HEK293 (cell line): ENCODE measurements around the gene KCNK4.

ENCODE experiments used
- CTCF ChIP-seq: fragments of 450-650 bp; formaldehyde crosslinking; IDR thresholded peaks from 2 replicates; pipeline ENCODE4 v1.5.1; 2016; ENCODE audit warnings: missing biosample characterization, missing genetic modification characterization
- KLF10 ChIP-seq: fragments of 450-650 bp; IDR thresholded peaks from 2 replicates; pipeline ENCODE4 v1.5.1; 2018; ENCODE audit warnings: missing biosample characterization, mild to moderate bottlenecking, missing genetic modification characterization
- RBAK ChIP-seq: fragments of 450-650 bp; formaldehyde crosslinking; IDR thresholded peaks from 2 replicates; pipeline ENCODE4 v1.5.1; 2016; ENCODE audit warnings: missing biosample characterization, missing genetic modification characterization
- REST ChIP-seq: fragments of 450-650 bp; formaldehyde crosslinking; IDR thresholded peaks from 2 replicates; pipeline ENCODE4 v1.5.1; 2016; ENCODE audit warnings: missing biosample characterization, missing genetic modification characterization
- SCRT2 ChIP-seq: fragments of 450-650 bp; formaldehyde crosslinking; IDR thresholded peaks from 2 replicates; pipeline ENCODE4 v1.5.1; 2016; ENCODE audit warnings: missing biosample characterization, missing genetic modification characterization
- TCF7L2 ChIP-seq: IDR thresholded peaks from 2 replicates; pipeline ENCODE4 v1.6.1; 2011; ENCODE audit warnings: low read depth, mild to moderate bottlenecking, inconsistent platforms, low read length, moderate library complexity, borderline replicate concordance
- ZFP37 ChIP-seq: fragments of 450-650 bp; formaldehyde crosslinking; IDR thresholded peaks from 2 replicates; pipeline ENCODE4 v1.5.1; 2016; ENCODE audit warnings: missing biosample characterization, missing genetic modification characterization
- ZFP69B ChIP-seq: fragments of 450-650 bp; formaldehyde crosslinking; IDR thresholded peaks from 2 replicates; pipeline ENCODE4 v1.5.1; 2016; ENCODE audit warnings: missing biosample characterization, missing genetic modification characterization
- ZNF10 ChIP-seq: fragments of 450-650 bp; formaldehyde crosslinking; IDR thresholded peaks from 2 replicates; pipeline ENCODE4 v1.5.1; 2017; ENCODE audit warnings: missing biosample characterization, missing genetic modification characterization
- ZNF138 ChIP-seq: fragments of 450-650 bp; formaldehyde crosslinking; IDR thresholded peaks from 2 replicates; pipeline ENCODE4 v1.5.1; 2016; ENCODE audit warnings: missing biosample characterization, missing genetic modification characterization, borderline replicate concordance
- ZNF274 ChIP-seq, 2 experiments: fragments of 200-500 bp in 1 of 2; fragments of 450-650 bp in 1 of 2; sonication (Bioruptor generic) in 1 of 2; formaldehyde crosslinking in 1 of 2; IDR thresholded peaks; 2 replicates each; pipeline versions ENCODE4 v1.5.1 to v1.6.1; 2014 to 2016; ENCODE audit warnings: borderline replicate concordance in 1 of 2, inconsistent platforms in 1 of 2, low read length in 1 of 2, missing biosample characterization in 1 of 2, missing genetic modification characterization in 1 of 2
- ZNF324 ChIP-seq: fragments of 450-650 bp; formaldehyde crosslinking; IDR thresholded peaks from 2 replicates; pipeline ENCODE4 v1.5.1; 2016; ENCODE audit warnings: missing biosample characterization, missing genetic modification characterization
- ZNF48 ChIP-seq: fragments of 450-650 bp; formaldehyde crosslinking; IDR thresholded peaks from 2 replicates; pipeline ENCODE4 v1.5.1; 2016; ENCODE audit warnings: missing biosample characterization, missing genetic modification characterization
- TF ChIP-seq, protein P1 (sequence below): fragments of 450-650 bp; formaldehyde crosslinking; IDR thresholded peaks from 2 replicates; pipeline ENCODE4 v1.5.1; 2017; ENCODE audit warnings: missing biosample characterization, mild to moderate bottlenecking, missing genetic modification characterization, moderate library complexity

DNA sequence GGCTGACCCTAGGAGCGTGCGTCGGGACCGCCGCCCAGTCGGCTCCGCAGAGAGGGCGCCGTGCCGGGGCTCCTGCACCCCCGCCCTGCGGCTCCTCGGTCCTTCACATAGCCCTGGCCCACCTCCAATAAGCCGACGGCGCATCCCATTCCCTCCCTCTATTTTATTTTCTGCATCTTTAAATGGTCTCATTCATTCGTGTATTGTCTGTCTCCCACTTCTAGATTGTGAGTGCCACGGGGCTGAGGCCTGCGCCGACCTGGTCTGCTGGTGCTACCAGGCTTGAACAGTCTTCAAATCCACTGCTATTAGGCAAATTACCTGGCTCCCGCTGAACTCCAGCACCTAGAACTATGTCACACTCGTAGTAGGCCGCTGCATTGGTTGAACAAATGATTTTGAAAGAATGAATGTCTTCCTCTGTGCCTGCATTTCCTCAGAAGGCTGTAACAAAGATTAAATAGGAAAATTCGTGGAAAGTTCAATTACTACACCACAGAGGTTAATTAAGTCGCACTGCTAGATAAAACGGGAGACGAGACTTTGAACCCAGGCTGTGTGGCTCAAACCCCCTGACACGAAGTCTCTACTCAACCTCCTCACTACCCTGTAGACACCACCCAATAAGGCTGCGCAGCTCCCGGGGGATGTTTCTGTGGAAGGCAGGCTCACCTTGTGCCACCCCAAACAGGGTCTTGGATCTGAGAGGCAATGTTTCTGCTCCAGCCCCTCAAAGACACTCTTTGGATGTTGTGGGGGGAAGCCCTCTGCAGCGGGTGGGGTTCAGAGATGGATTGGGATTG, 43.2 kb upstream of the KCNK4 start:
- TF ChIP-seq RBAK (tag by site-specific recombination) (no peak), ZNF10 (tag by site-specific recombination) (0 out of 2 replicates have a peak, but pooled peaks have one; percentile 5), REST (no peak), CTCF (no peak), TCF7L2 (no peak), ZFP37 (tag by site-specific recombination) (no peak), ZNF138 (tag by site-specific recombination) (no peak), KLF10 (tag by site-specific recombination) (no peak), SCRT2 (tag by site-specific recombination) (no peak), ZNF48 (tag by site-specific recombination) (no peak), ZFP69B (tag by site-specific recombination) (no peak), ZNF324 (tag by site-specific recombination) (no peak), ZNF274 (IDR thresholded peaks at IDR 0.05; ENCODE audit: low read length) (no peak), ZNF274 (tag by site-specific recombination; IDR thresholded peaks at IDR 0.05; ENCODE audit: borderline replicate concordance) (no peak)
- TF ChIP-seq, protein P1, sequence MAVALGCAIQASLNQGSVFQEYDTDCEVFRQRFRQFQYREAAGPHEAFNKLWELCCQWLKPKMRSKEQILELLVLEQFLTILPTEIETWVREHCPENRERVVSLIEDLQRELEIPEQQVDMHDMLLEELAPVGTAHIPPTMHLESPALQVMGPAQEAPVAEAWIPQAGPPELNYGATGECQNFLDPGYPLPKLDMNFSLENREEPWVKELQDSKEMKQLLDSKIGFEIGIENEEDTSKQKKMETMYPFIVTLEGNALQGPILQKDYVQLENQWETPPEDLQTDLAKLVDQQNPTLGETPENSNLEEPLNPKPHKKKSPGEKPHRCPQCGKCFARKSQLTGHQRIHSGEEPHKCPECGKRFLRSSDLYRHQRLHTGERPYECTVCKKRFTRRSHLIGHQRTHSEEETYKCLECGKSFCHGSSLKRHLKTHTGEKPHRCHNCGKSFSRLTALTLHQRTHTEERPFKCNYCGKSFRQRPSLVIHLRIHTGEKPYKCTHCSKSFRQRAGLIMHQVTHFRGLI (tag by site-specific recombination): no peak
